K562 (cell line): ENCODE data around the gene CDK1. TPM values are rescaled to one million over a fixed set of nuclear protein-coding genes. Genes with fewer than 3 reads are reported as not detected.

Experiments
- AFF4 ChIP-seq: sonication (generic); formaldehyde crosslinking; IDR thresholded peaks from 2 replicates; pipeline ENCODE4 v1.8.0; 2023; ENCODE audit warnings: mild to moderate bottlenecking, missing genetic modification reagents
- ELK1 ChIP-seq: sonication (generic); formaldehyde crosslinking; IDR thresholded peaks from 2 replicates; pipeline ENCODE4 v1.8.1; 2022; ENCODE audit warnings: missing genetic modification reagents
- ETV5 ChIP-seq: sonication (generic); formaldehyde crosslinking; IDR thresholded peaks from 2 replicates; pipeline ENCODE4 v1.4.0; 2020; ENCODE audit warnings: low read depth, mild to moderate bottlenecking, missing genetic modification reagents
- EWSR1 ChIP-seq: fragments of 450-650 bp; IDR thresholded peaks from 2 replicates; pipeline ENCODE4 v1.6.1; 2018; ENCODE audit warnings: borderline replicate concordance, mild to moderate bottlenecking, low read depth, moderate library complexity; ENCODE audit not compliant: partially characterized antibody
- FOXA1 ChIP-seq: fragments of 450-650 bp; IDR thresholded peaks from 2 replicates; pipeline ENCODE4 v1.6.1; 2016; ENCODE audit warnings: mild to moderate bottlenecking, borderline replicate concordance
- FOXK2 ChIP-seq, 2 experiments: fragments of 450-650 bp; IDR thresholded peaks in 1 of 2; conservative IDR thresholded peaks in 1 of 2; 2 replicates each; pipeline ENCODE4 v1.6.1; 2016; ENCODE audit warnings: low read depth in 2 of 2, mild to moderate bottlenecking in 1 of 2
- GABPB1 ChIP-seq: sonication (generic); formaldehyde crosslinking; IDR thresholded peaks from 2 replicates; pipeline ENCODE4 v1.8.0; 2022; ENCODE audit warnings: mild to moderate bottlenecking, missing genetic modification reagents
- KAT8 ChIP-seq: fragments of 450-650 bp; IDR thresholded peaks from 2 replicates; pipeline ENCODE4 v1.6.1; 2016; ENCODE audit warnings: low read depth, mild to moderate bottlenecking
- KLF6 ChIP-seq: fragments of 250-450 bp; sonication (Bioruptor Pico); IDR thresholded peaks from 2 replicates; pipeline ENCODE4 v1.4.0; 2020; ENCODE audit warnings: mild to moderate bottlenecking, moderate library complexity, borderline replicate concordance
- MNT ChIP-seq, 2 experiments: fragments of 450-650 bp; conservative IDR thresholded peaks; 2 replicates each; pipeline ENCODE4 v1.6.1; 2017; ENCODE audit warnings: mild to moderate bottlenecking in 2 of 2, moderate library complexity in 2 of 2
- MTA2 ChIP-seq: fragments of 450-650 bp; IDR thresholded peaks from 2 replicates; pipeline ENCODE4 v1.6.1; 2016; ENCODE audit warnings: low read depth
- PCBP2 ChIP-seq: fragments of 200-400 bp; formaldehyde crosslinking; IDR thresholded peaks from 2 replicates; pipeline ENCODE4 v1.6.1; 2018; ENCODE audit warnings: low read length, low read depth, mild to moderate bottlenecking, moderate library complexity; ENCODE audit not compliant: poor library complexity, severe bottlenecking
- POLR2AphosphoS2 ChIP-seq: IDR thresholded peaks from 2 replicates; pipeline ENCODE4 v1.6.1; 2012; ENCODE audit warnings: low read length, improper control_type of control experiment
- POLR2H ChIP-seq: IDR thresholded peaks from 2 replicates; pipeline ENCODE4 v1.6.1; 2016; ENCODE audit warnings: missing genetic modification characterization, low read depth, mild to moderate bottlenecking, control low read depth, missing compliant biosample characterization, moderate library complexity
- SETDB1 ChIP-seq: IDR thresholded peaks from one replicate; pipeline ENCODE4 v1.6.1; 2012; ENCODE audit warnings: low read length, control low read depth, inconsistent platforms
- SMAD1 ChIP-seq: fragments of 150-350 bp; IDR thresholded peaks from 2 replicates; pipeline ENCODE4 v1.6.1; 2014; ENCODE audit warnings: low read length, low read depth; ENCODE audit not compliant: partially characterized antibody
- TAF9B ChIP-seq: fragments of 450-650 bp; IDR thresholded peaks from 2 replicates; pipeline ENCODE4 v1.6.1; 2018; ENCODE audit warnings: mild to moderate bottlenecking; ENCODE audit not compliant: partially characterized antibody
- TSC22D4 ChIP-seq: fragments of 450-650 bp; IDR thresholded peaks from 2 replicates; pipeline ENCODE4 v1.6.1; 2016; ENCODE audit warnings: missing genetic modification characterization, missing biosample characterization, control low read depth
- U2AF1 ChIP-seq: fragments of 200-400 bp; formaldehyde crosslinking; optimal IDR thresholded peaks from 2 replicates; pipeline ENCODE3; 2017; ENCODE audit warnings: mild to moderate bottlenecking, low read depth, low read length, moderate library complexity
- ZFX ChIP-seq: sonication (generic); formaldehyde crosslinking; IDR thresholded peaks from 2 replicates; pipeline ENCODE4 v1.8.0; 2022; ENCODE audit warnings: mild to moderate bottlenecking, missing genetic modification reagents, moderate library complexity
- ZKSCAN1 ChIP-seq: fragments of 150-350 bp; IDR thresholded peaks from 2 replicates; pipeline ENCODE4 v1.6.1; 2016; ENCODE audit warnings: low read depth, low read length
- ZNF263 ChIP-seq: sonication (generic); formaldehyde crosslinking; IDR thresholded peaks from 2 replicates; pipeline ENCODE4 v1.8.0; 2022; ENCODE audit warnings: mild to moderate bottlenecking, missing genetic modification reagents, borderline replicate concordance
- ZNF354B ChIP-seq: fragments of 250-450 bp; sonication (Bioruptor Pico); IDR thresholded peaks from 2 replicates; pipeline ENCODE4 v1.4.0; 2020
- polyA plus RNA-seq, 8 experiments: library from polyadenylated mRNA; depleted of rRNA in 4 of 8; stranded (reverse) in 5 of 8; unstranded in 3 of 8; fragments of >200 nt; fragmentation: Nextera tagmentation in 2 of 8; fragmentation: Illumina TruSeq in 1 of 8; extraction: Ambion mirVana in 2 of 8; extraction: Trizol in 1 of 8; gene quantifications; 2 replicates each; pipeline versions ENCODE4 v1.2.1 to v1.2.3, GENCODE V29; 2011 to 2014; ENCODE audit warnings: inconsistent platforms in 1 of 8, missing spikeins in 1 of 8
- total RNA-seq, 7 experiments: library from RNA; depleted of rRNA in 6 of 7; stranded (reverse); fragments of >200 nt in 6 of 7; fragmentation: Illumina TruSeq in 2 of 7; extraction: Trizol in 2 of 7; gene quantifications; 2 replicates each; pipeline versions ENCODE4 v1.2.1 to v1.2.3, GENCODE V29; 2011 to 2021; ENCODE audit warnings: low replicate concordance in 1 of 7

CDK1 gene
- total and polyA plus RNA-seq, 9 of the 15 experiments (the other 6 are each of a cell fraction or from before 2014, with no cell fraction given): 156 to 685 (median 236) TPM

- TF ChIP-seq ETV5 (CRISPR knock-in tag) (no peak; the same call in 1 of the 2 replicates), GABPB1 (CRISPR knock-in tag) (peak; percentile 64), AFF4 (peak; percentile 73; the same call in 1 of the 2 replicates), PCBP2 (no peak), FOXK2 (conservative IDR thresholded peaks at IDR 0.05 in 1 of 2, IDR thresholded peaks at IDR 0.05 in 1 of 2; ENCODE audit: low read depth in 2 of 2) (peak; percentile 27 to 52; a peak in 2 of 4 replicates), FOXA1 (no peak), ELK1 (CRISPR knock-in tag) (no peak), KAT8 (no peak), MTA2 (no peak), TSC22D4 (no peak), TAF9B (peak; percentile 90), KLF6 (CRISPR knock-in tag) (no peak), ZFX (CRISPR knock-in tag) (peak; percentile 94), ZNF263 (CRISPR knock-in tag) (no peak), POLR2AphosphoS2 (peak; percentile 58; the same call in 1 of the 2 replicates), SETDB1 (no peak), U2AF1 (no peak), SMAD1 (peak; percentile 89), ZNF354B (no peak), POLR2H (tag) (peak; percentile 96), MNT (conservative IDR thresholded peaks at IDR 0.05) (peak; percentile 51 to 89), EWSR1 (no peak), ZKSCAN1 (peak; percentile 65; the same call in 1 of the 2 replicates)
Measured at GRCh38 chr10:60778214-60778970, at the start of gene CDK1 (continued).
